Ishikawa (cell line): ENCODE measurements around the gene THADA.

ENCODE experiments used
- EP300 ChIP-seq: IDR thresholded peaks from 2 replicates; pipeline ENCODE4 v1.6.1; 2012; ENCODE audit warnings: borderline replicate concordance
- NFIC ChIP-seq: IDR thresholded peaks from 2 replicates; pipeline ENCODE4 v1.6.1; 2012
- RAD21 ChIP-seq: IDR thresholded peaks from 2 replicates; pipeline ENCODE4 v1.6.1; 2012; ENCODE audit warnings: low read depth
- TAF1 ChIP-seq: IDR thresholded peaks from 2 replicates; pipeline ENCODE4 v1.6.1; 2012; ENCODE audit warnings: low read depth, mild to moderate bottlenecking
- TCF12 ChIP-seq: IDR thresholded peaks from 2 replicates; pipeline ENCODE4 v1.6.1; 2012; ENCODE audit warnings: low read depth
- ZBTB7A ChIP-seq: IDR thresholded peaks from 2 replicates; pipeline ENCODE4 v1.6.1; 2012; ENCODE audit warnings: low read depth
- TF ChIP-seq, protein P1 (sequence below): IDR thresholded peaks from 2 replicates; pipeline ENCODE4 v1.6.1; 2012
- TF ChIP-seq, protein P2 (sequence below): IDR thresholded peaks from 2 replicates; pipeline ENCODE4 v1.6.1; 2012
- TF ChIP-seq, protein P3 (sequence below): IDR thresholded peaks from 2 replicates; pipeline ENCODE4 v1.6.1; 2012; ENCODE audit warnings: low read depth, mild to moderate bottlenecking

DNA sequence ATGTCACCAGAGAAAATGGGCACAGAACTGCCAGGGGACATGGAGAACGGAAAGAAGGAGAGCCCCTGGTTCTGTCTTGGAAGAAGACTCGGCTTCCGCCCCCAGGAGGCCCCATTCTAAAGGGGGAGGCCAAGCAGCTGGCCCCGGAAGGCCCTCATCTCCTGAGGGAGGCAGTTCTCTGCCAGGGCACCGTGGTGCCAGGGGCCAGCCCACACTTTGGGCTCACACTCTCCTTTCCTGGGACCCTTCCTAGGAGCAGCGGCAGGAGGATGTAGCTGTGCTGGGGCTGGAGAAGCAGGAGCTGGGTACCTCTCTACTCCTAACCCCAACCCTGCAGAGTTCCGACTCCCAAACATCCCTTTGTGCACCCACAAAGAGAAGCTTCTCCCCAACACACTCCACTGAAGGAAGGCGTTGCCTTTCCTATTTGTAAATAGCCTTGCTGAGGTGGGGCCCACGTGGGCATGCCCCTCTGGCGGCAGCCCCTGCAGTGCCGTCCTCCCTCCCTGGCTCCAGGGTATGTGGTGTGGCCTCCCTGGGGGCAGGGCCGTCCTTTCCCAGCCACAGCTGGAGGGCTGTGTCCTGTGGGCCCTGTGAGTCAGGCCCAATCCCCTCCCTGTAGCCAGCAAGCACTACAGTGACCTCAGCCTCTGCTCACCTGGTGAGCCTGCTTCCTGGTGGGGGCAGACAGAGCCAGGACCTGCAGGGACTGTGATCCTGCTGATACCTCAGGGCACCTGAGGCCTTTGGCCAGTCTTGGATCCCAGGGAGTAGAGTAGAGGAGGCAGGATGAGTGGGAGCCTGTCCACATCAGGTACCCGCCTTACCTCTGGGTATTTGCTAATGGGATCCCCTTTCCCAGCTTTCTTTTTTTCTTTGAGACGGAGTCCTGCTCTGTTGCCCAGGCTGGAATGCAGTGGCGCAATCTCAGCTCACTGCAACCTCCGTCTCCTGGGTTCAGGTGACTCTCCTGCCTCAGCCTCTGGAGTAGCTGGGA is 396.0 kb downstream of the THADA start:
- TF ChIP-seq, protein P1, sequence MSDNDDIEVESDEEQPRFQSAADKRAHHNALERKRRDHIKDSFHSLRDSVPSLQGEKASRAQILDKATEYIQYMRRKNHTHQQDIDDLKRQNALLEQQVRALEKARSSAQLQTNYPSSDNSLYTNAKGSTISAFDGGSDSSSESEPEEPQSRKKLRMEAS = peak; percentile 60
- TF ChIP-seq ZBTB7A (peak; percentile 76), RAD21 (peak; percentile 28), EP300 (no peak), TAF1 (no peak; the same call in 1 of the 2 replicates), TCF12 (peak; percentile 67; the same call in 1 of the 2 replicates), NFIC (no peak; the same call in 1 of the 2 replicates)
- TF ChIP-seq, protein P2, sequence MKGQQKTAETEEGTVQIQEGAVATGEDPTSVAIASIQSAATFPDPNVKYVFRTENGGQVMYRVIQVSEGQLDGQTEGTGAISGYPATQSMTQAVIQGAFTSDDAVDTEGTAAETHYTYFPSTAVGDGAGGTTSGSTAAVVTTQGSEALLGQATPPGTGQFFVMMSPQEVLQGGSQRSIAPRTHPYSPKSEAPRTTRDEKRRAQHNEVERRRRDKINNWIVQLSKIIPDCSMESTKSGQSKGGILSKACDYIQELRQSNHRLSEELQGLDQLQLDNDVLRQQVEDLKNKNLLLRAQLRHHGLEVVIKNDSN = peak; percentile 47
- TF ChIP-seq, protein P3, sequence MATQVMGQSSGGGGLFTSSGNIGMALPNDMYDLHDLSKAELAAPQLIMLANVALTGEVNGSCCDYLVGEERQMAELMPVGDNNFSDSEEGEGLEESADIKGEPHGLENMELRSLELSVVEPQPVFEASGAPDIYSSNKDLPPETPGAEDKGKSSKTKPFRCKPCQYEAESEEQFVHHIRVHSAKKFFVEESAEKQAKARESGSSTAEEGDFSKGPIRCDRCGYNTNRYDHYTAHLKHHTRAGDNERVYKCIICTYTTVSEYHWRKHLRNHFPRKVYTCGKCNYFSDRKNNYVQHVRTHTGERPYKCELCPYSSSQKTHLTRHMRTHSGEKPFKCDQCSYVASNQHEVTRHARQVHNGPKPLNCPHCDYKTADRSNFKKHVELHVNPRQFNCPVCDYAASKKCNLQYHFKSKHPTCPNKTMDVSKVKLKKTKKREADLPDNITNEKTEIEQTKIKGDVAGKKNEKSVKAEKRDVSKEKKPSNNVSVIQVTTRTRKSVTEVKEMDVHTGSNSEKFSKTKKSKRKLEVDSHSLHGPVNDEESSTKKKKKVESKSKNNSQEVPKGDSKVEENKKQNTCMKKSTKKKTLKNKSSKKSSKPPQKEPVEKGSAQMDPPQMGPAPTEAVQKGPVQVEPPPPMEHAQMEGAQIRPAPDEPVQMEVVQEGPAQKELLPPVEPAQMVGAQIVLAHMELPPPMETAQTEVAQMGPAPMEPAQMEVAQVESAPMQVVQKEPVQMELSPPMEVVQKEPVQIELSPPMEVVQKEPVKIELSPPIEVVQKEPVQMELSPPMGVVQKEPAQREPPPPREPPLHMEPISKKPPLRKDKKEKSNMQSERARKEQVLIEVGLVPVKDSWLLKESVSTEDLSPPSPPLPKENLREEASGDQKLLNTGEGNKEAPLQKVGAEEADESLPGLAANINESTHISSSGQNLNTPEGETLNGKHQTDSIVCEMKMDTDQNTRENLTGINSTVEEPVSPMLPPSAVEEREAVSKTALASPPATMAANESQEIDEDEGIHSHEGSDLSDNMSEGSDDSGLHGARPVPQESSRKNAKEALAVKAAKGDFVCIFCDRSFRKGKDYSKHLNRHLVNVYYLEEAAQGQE = no peak
